Adipocyte (in vitro differentiated cells): Measurements from ENCODE around the gene GFPT1.

Experiments used
- DNase-seq: peaks from one replicate; pipeline ENCODE4 v3.0.0-alpha.2; 2015; ENCODE audit warnings: low read depth
- H3K27me3 ChIP-seq: replicated peaks from 2 replicates; pipeline ENCODE4 v1.7.0; 2013; ENCODE audit warnings: mild to moderate bottlenecking, low read length, moderate library complexity; ENCODE audit not compliant: control insufficient read depth, insufficient read depth
- H3K36me3 ChIP-seq: 2 replicates; pipeline ENCODE4 v1.7.0; 2013; ENCODE audit warnings: low read length, mild to moderate bottlenecking, moderate library complexity; ENCODE audit not compliant: control insufficient read depth, insufficient read depth, severe bottlenecking
- H3K4me1 ChIP-seq: 2 replicates; pipeline ENCODE4 v1.7.0; 2013; ENCODE audit warnings: mild to moderate bottlenecking, low read length, moderate library complexity; ENCODE audit not compliant: control insufficient read depth, insufficient read depth
- H3K4me3 ChIP-seq: 2 replicates; pipeline ENCODE4 v1.7.0; 2013; ENCODE audit warnings: mild to moderate bottlenecking, low read length, moderate library complexity
- H3K9ac ChIP-seq: 2 replicates; pipeline ENCODE4 v1.7.0; 2013; ENCODE audit warnings: mild to moderate bottlenecking, low read length, moderate library complexity
- H3K9me3 ChIP-seq: 2 replicates; pipeline ENCODE4 v1.7.0; 2013; ENCODE audit warnings: mild to moderate bottlenecking, low read length, moderate library complexity; ENCODE audit not compliant: control insufficient read depth

GFPT1 gene

GRCh38 chr2:69400121-69400520 is 13.1 kb upstream of the GFPT1 start:
- Histone ChIP-seq H3K36me3 (peaks cover 70% of the 10 kb centered on the region), H3K27me3 (no peaks in the 10 kb centered on the region), H3K4me1 (peaks cover 3% of the 10 kb centered on the region), H3K9me3 (no peaks in the 10 kb centered on the region), H3K9ac (no peak overlapping the region), H3K4me3 (no peak overlapping the region)
- DNase-seq, result no peak

- peaks cover 62% of the 10 kb centered on the region for H3K36me3 ChIP-seq
- DNase-seq, result no peak
- H3K4me3 ChIP-seq, result no peak overlapping the region
- H3K4me1 ChIP-seq, result peaks cover 3% of the 10 kb centered on the region
- H3K27me3 ChIP-seq, result no peaks in the 10 kb centered on the region
- no peak overlapping the region for H3K9ac ChIP-seq
- no peaks in the 10 kb centered on the region for H3K9me3 ChIP-seq
Observed at GRCh38 chr2:69397234-69397633, 10.2 kb upstream of the GFPT1 start.

GRCh38 chr2:69395866-69396265 is 8.8 kb upstream of the GFPT1 start:
- H3K4me1 ChIP-seq, result peaks cover 9% of the 10 kb centered on the region
- peaks cover 52% of the 10 kb centered on the region for H3K36me3 ChIP-seq
- DNase-seq, result peak; percentile 15
- no peaks in the 10 kb centered on the region for H3K27me3 ChIP-seq
- H3K9me3 ChIP-seq, result no peaks in the 10 kb centered on the region
- no peak overlapping the region for H3K4me3 ChIP-seq
- H3K9ac ChIP-seq, result no peak overlapping the region

- no peaks in the 10 kb centered on the region for H3K27me3 ChIP-seq
- H3K4me1 ChIP-seq, result peaks cover 24% of the 10 kb centered on the region
- H3K4me3 ChIP-seq, result no peak overlapping the region
- H3K9ac ChIP-seq, result no peak overlapping the region
- H3K36me3 ChIP-seq, result peaks cover 39% of the 10 kb centered on the region
- H3K9me3 ChIP-seq, result no peaks in the 10 kb centered on the region
- DNase-seq, result no peak
Observed at GRCh38 chr2:69393963-69394362, 6.9 kb upstream of the GFPT1 start.

GRCh38 chr2:69390471-69390870 is 3.4 kb upstream of the GFPT1 start:
- Histone ChIP-seq H3K9me3 (no peaks in the 10 kb centered on the region), H3K36me3 (peaks cover 18% of the 10 kb centered on the region), H3K4me3 (no peak overlapping the region), H3K9ac (peak overlapping the region; percentile 51), H3K4me1 (peaks cover 28% of the 10 kb centered on the region), H3K27me3 (no peaks in the 10 kb centered on the region)
- no peak for DNase-seq

GRCh38 chr2:69390001-69390400 is 3.0 kb upstream of the GFPT1 start:
- Histone ChIP-seq H3K9ac (peak overlapping the region; percentile 51), H3K9me3 (no peaks in the 10 kb centered on the region), H3K27me3 (no peaks in the 10 kb centered on the region), H3K4me3 (no peak overlapping the region), H3K4me1 (peaks cover 28% of the 10 kb centered on the region), H3K36me3 (peaks cover 15% of the 10 kb centered on the region)
- DNase-seq, result peak; percentile 2

- H3K27me3 ChIP-seq, result no peaks in the 10 kb centered on the region
- no peaks in the 10 kb centered on the region for H3K9me3 ChIP-seq
- H3K36me3 ChIP-seq, result peaks cover 8% of the 10 kb centered on the region
- no peak for DNase-seq
- no peak overlapping the region for H3K4me3 ChIP-seq
- H3K4me1 ChIP-seq, result peaks cover 30% of the 10 kb centered on the region
- H3K9ac ChIP-seq, result peak overlapping the region; percentile 51
Observed at GRCh38 chr2:69389271-69389670, 2.2 kb upstream of the GFPT1 start.

GRCh38 chr2:69387770-69388481 is 899 bp upstream of the GFPT1 start:
- peaks cover 42% of the 10 kb centered on the region for H3K4me1 ChIP-seq
- no peaks in the 10 kb centered on the region for H3K9me3 ChIP-seq
- H3K36me3 ChIP-seq, result no peaks in the 10 kb centered on the region
- peak overlapping the region; percentile 95 for H3K9ac ChIP-seq
- no peaks in the 10 kb centered on the region for H3K27me3 ChIP-seq
- peak overlapping the region; percentile 97 for H3K4me3 ChIP-seq
- DNase-seq, result no peak

GRCh38 chr2:69386360-69386759 is 667 bp downstream of the GFPT1 start:
- H3K27me3 ChIP-seq, result no peaks in the 10 kb centered on the region
- H3K4me3 ChIP-seq, result peak overlapping the region; percentile 97
- H3K9me3 ChIP-seq, result no peaks in the 10 kb centered on the region
- peak overlapping the region; percentile 95 for H3K9ac ChIP-seq
- DNase-seq, result peak; percentile 19
- H3K4me1 ChIP-seq, result peaks cover 57% of the 10 kb centered on the region
- no peaks in the 10 kb centered on the region for H3K36me3 ChIP-seq

GRCh38 chr2:69385443-69386151 is 1.4 kb downstream of the GFPT1 start:
- Histone ChIP-seq H3K4me3 (peak overlapping the region; percentile 97), H3K27me3 (no peaks in the 10 kb centered on the region), H3K9me3 (no peaks in the 10 kb centered on the region), H3K9ac (peak overlapping the region; percentile 95), H3K36me3 (no peaks in the 10 kb centered on the region), H3K4me1 (peaks cover 55% of the 10 kb centered on the region)
- DNase-seq, result peak; percentile 69

GRCh38 chr2:69384618-69385081 is 2.4 kb downstream of the GFPT1 start:
- no peaks in the 10 kb centered on the region for H3K9me3 ChIP-seq
- H3K4me1 ChIP-seq, result peaks cover 52% of the 10 kb centered on the region
- no peaks in the 10 kb centered on the region for H3K27me3 ChIP-seq
- H3K4me3 ChIP-seq, result peak overlapping the region; percentile 97
- peak overlapping the region; percentile 95 for H3K9ac ChIP-seq
- no peaks in the 10 kb centered on the region for H3K36me3 ChIP-seq
- peak; percentile 31 for DNase-seq
